Measurements from ENCODE around the gene ARF6. TPM values are rescaled to one million over a fixed set of nuclear protein-coding genes. Genes with fewer than 3 reads are reported as not detected.

Gene ARF6
- total and polyA plus RNA-seq, 9 of the 15 experiments (the other 6 are each of a cell fraction or from before 2014, with no cell fraction given) = 15.3 to 35.2 (median 24.9) TPM

GRCh38 chr14:49940808-49941421, 48.0 kb downstream of the ARF6 start:
- Histone ChIP-seq H3K27ac (ENCODE audit: extremely low read depth, low read depth, low read length) (no peak overlapping the region), H3K9me3 (replicated peaks; ENCODE audit: control insufficient read depth, insufficient read depth, low read depth, low read length) (no peaks in the 10 kb centered on the region), H3K9me1 (ENCODE audit: control insufficient read depth, insufficient read depth, low read length) (no peaks in the 10 kb centered on the region), H3K4me1 (replicated peaks in 1 of 2; ENCODE audit: control insufficient read depth in 2 of 2, insufficient read depth in 2 of 2, low read length in 2 of 2) (no peaks in the 10 kb centered on the region; a peak in 2 of 5 replicates), H3K27me3 (ENCODE audit: control insufficient read depth in 2 of 2, insufficient read depth in 2 of 2, low read length in 2 of 2) (no peaks in the 10 kb centered on the region), H3K9ac (ENCODE audit: insufficient read depth in 1 of 2, low read depth in 2 of 2, low read length in 2 of 2) (no peak overlapping the region), H3K4me3 (no peak overlapping the region), H3K79me2 (ENCODE audit: control insufficient read depth, insufficient read depth, low read length) (no peaks in the 10 kb centered on the region), H4K20me1 (replicated peaks; ENCODE audit: control insufficient read depth, insufficient read depth, low read length) (no peaks in the 10 kb centered on the region), H3K36me3 (ENCODE audit: control insufficient read depth, insufficient read depth, low read length) (no peaks in the 10 kb centered on the region), H3K4me2 (ENCODE audit: insufficient read depth, low read length) (no peak overlapping the region), H2AFZ (ENCODE audit: low read depth, low read length) (no peak overlapping the region)
- WGBS (ENCODE audit: insufficient coverage, low coverage, missing lambda C conversion rate) = 83% methylated on average over 1 of the region's 1 CpG
- DNase-seq (ENCODE audit: extremely low read depth in 1 of 4, low spot score in 3 of 4) = no peak
- TF ChIP-seq SMARCA4 (IDR thresholded peaks at IDR 0.05) = no peak
- TF ChIP-seq ZKSCAN3 (CRISPR knock-in tag; IDR thresholded peaks at IDR 0.05) = no peak
- TF ChIP-seq PATZ1 (CRISPR knock-in tag; IDR thresholded peaks at IDR 0.05; ENCODE audit: borderline replicate concordance) = no peak
- no peak for TF ChIP-seq ETS1 (conservative IDR thresholded peaks at IDR 0.05; ENCODE audit: control insufficient read depth, low read depth, low read length)
- TF ChIP-seq POLR2H (tag; IDR thresholded peaks at IDR 0.05; ENCODE audit: low read depth) = no peak
- no peak for TF ChIP-seq ZNF583 (CRISPR knock-in tag; IDR thresholded peaks at IDR 0.05)
- TF ChIP-seq GABPB2 (CRISPR knock-in tag; conservative IDR thresholded peaks at IDR 0.05) = no peak
- ATAC-seq = no peak
- in situ Hi-C loops (cut with MboI) = no loop called here
- POLR2A ChIA-PET = interaction anchor here (0.6 to 0.8 kb wide), 2 partner anchors 18 to 32 kb away, joined by 3 to 5 read pairs; no protein-coding TSS in a partner anchor
- FAIRE-seq = no peak
- intact Hi-C loops (cut with micrococcal nuclease) = no loop called here
- BruUV-seq (replicated peaks) = no TSS peak
- CTCF ChIA-PET (ENCODE audit: low intra/inter-chr PET ratio) = no interaction called here

All from K562 (cell line).